ENCODE data around the gene ANO8. TPM values are rescaled to one million over a fixed set of nuclear protein-coding genes. Genes with fewer than 3 reads are reported as not detected.

Gene ANO8
- total RNA-seq, 1 experiment from 2014 or later = 18.6 TPM

DNA sequence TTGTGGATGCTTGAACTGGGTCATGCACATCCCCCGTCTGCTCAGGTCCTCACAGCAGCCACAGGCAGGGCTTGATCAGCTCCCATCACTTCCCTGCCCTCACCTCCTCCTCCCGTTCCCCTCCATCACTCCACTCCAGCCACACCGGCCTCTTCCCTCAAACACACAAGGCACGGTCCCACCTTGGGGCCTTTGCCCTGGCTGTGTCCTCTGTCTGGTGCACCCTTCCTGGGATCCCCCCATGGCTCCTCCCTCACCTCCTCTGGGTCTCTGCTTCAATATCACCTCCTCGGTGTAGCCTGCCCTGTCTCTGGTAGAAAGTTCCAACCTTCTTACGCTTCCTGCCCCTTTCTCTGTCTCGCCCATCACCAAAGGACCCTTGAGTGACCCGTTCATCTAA, 18.7 kb upstream of the ANO8 start:
- Histone ChIP-seq H3K4me1 (ENCODE audit: insufficient read depth, low read length, poor library complexity, severe bottlenecking) (no peaks in the 10 kb centered on the region), H3K36me3 (ENCODE audit: insufficient read depth, low read length, poor library complexity, severe bottlenecking) (no peaks in the 10 kb centered on the region), H3K27me3 (replicated peaks; ENCODE audit: insufficient read depth, low read depth, low read length, poor library complexity) (no peaks in the 10 kb centered on the region), H3K27ac (ENCODE audit: low read depth, low read length, poor library complexity, severe bottlenecking) (no peak overlapping the region), H3K9me3 (ENCODE audit: low read depth, low read length, poor library complexity, severe bottlenecking) (no peaks in the 10 kb centered on the region), H3K4me3 (ENCODE audit: low read depth, low read length, poor library complexity, severe bottlenecking) (no peak overlapping the region)
- intact Hi-C loops (cut with micrococcal nuclease; ENCODE audit: unreplicated experiment) = no loop called here
- ChIA-PET POLR2A (ENCODE audit: low non-redundant PET) (no interaction called here), CTCF (interaction anchor here (0.6 kb wide), 1 partner anchor 11 kb away, joined by 3 read pairs; no protein-coding TSS in a partner anchor)
- no peak for TF ChIP-seq EZH2 (IDR thresholded peaks at IDR 0.05; ENCODE audit: borderline replicate concordance, low read depth, low read length, poor library complexity, severe bottlenecking)
- TF ChIP-seq, protein P1, sequence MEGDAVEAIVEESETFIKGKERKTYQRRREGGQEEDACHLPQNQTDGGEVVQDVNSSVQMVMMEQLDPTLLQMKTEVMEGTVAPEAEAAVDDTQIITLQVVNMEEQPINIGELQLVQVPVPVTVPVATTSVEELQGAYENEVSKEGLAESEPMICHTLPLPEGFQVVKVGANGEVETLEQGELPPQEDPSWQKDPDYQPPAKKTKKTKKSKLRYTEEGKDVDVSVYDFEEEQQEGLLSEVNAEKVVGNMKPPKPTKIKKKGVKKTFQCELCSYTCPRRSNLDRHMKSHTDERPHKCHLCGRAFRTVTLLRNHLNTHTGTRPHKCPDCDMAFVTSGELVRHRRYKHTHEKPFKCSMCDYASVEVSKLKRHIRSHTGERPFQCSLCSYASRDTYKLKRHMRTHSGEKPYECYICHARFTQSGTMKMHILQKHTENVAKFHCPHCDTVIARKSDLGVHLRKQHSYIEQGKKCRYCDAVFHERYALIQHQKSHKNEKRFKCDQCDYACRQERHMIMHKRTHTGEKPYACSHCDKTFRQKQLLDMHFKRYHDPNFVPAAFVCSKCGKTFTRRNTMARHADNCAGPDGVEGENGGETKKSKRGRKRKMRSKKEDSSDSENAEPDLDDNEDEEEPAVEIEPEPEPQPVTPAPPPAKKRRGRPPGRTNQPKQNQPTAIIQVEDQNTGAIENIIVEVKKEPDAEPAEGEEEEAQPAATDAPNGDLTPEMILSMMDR (conservative IDR thresholded peaks at IDR 0.05; ENCODE audit: low read depth, low read length) = no peak
- DNase-seq (ENCODE audit: low spot score) = no peak
- BruUV-seq (replicated peaks) = no TSS peak

DNA sequence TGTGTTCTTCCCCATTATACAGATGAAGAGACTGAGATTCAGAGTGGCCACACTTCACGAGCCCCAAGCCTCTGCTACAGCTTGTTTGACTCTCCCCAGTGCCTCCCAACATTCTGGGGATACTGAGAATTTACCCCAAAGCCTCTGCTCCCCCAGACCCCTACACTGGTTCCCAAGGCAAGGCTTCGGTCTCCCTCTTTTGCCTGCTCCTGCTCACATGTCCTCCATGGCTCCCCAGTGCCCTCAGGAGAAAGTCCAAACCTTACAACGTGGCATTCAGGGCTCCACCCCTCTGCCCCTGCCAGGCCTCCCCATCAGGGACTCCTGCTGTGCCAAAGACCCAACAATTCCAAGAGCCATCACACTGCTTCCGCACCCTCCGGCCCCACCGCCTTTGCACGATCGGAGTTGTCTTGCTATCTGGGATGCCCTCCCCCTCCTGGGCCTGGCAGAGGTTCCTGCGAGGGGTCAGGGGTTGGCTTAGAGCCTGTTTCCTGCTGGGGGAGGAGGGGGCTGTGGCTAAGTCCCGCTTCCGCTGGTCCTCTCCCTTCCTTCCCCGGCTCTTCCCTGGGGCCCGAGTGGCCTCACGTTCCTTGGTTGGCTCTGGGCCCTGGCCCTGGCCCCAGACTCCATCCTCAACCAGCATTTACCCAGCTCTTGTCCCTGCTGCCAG, 18.1 kb upstream of the ANO8 start:
- TF ChIP-seq, protein P1 (conservative IDR thresholded peaks at IDR 0.05; ENCODE audit: low read depth, low read length) = no peak
- TF ChIP-seq EZH2 (IDR thresholded peaks at IDR 0.05; ENCODE audit: borderline replicate concordance, low read depth, low read length, poor library complexity, severe bottlenecking) = no peak

DNA sequence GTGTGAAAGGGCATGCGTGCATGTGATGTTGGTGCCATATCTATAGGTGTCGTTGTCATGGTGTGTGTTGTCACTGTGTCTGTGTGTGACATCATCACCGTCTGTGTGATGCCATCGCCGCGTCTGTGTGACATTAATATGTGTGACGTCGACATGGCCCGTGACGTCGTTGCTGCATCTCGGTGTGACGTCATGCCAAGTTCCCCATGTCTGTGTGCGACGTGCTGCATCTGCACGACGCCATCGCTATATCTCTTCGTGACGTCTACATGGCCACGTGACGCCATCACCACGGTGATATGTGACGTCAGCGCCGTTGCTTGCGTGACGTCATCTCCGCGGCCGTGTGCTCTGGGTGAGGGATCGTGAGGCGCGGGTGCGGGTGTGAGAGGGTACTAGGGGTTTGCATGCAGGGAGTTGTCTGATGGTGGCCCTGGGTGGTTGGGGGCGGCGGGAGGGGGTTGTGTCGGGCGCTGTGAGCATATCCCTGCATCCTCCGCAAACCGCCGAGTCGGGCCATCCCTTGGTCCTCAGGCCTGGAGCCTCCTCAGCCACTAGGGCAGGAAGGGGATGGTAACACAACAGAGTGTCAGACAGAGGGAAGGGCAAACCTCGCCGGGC, 17.3 kb upstream of the ANO8 start:
- H3K27ac ChIP-seq (ENCODE audit: low read depth, low read length, poor library complexity, severe bottlenecking) = no peak overlapping the region
- no peak for DNase-seq (ENCODE audit: low spot score)
- intact Hi-C loops (cut with micrococcal nuclease; ENCODE audit: unreplicated experiment) = no loop called here
- POLR2A ChIA-PET (ENCODE audit: low non-redundant PET) = no interaction called here
- TF ChIP-seq EZH2 (IDR thresholded peaks at IDR 0.05; ENCODE audit: borderline replicate concordance, low read depth, low read length, poor library complexity, severe bottlenecking) = no peak
- TF ChIP-seq, protein P1 (conservative IDR thresholded peaks at IDR 0.05; ENCODE audit: low read depth, low read length) = no peak
- H3K4me3 ChIP-seq (ENCODE audit: low read depth, low read length, poor library complexity, severe bottlenecking) = no peak overlapping the region
- CTCF ChIA-PET = no interaction called here
- H3K4me1 ChIP-seq (ENCODE audit: insufficient read depth, low read length, poor library complexity, severe bottlenecking) = no peaks in the 10 kb centered on the region
- BruUV-seq (replicated peaks) = no TSS peak
- no peaks in the 10 kb centered on the region for H3K36me3 ChIP-seq (ENCODE audit: insufficient read depth, low read length, poor library complexity, severe bottlenecking)
- no peaks in the 10 kb centered on the region for H3K27me3 ChIP-seq (replicated peaks; ENCODE audit: insufficient read depth, low read depth, low read length, poor library complexity)
- H3K9me3 ChIP-seq (ENCODE audit: low read depth, low read length, poor library complexity, severe bottlenecking) = no peaks in the 10 kb centered on the region

More for the DNA sequence above, 18.1 kb upstream of the ANO8 start:
- Histone ChIP-seq H3K9me3 (ENCODE audit: low read depth, low read length, poor library complexity, severe bottlenecking) (no peaks in the 10 kb centered on the region), H3K36me3 (ENCODE audit: insufficient read depth, low read length, poor library complexity, severe bottlenecking) (no peaks in the 10 kb centered on the region), H3K27ac (ENCODE audit: low read depth, low read length, poor library complexity, severe bottlenecking) (no peak overlapping the region), H3K4me3 (ENCODE audit: low read depth, low read length, poor library complexity, severe bottlenecking) (no peak overlapping the region), H3K4me1 (ENCODE audit: insufficient read depth, low read length, poor library complexity, severe bottlenecking) (no peaks in the 10 kb centered on the region), H3K27me3 (replicated peaks; ENCODE audit: insufficient read depth, low read depth, low read length, poor library complexity) (no peaks in the 10 kb centered on the region)
- DNase-seq (ENCODE audit: low spot score) = no peak
- BruUV-seq (replicated peaks) = no TSS peak
- intact Hi-C loops (cut with micrococcal nuclease; ENCODE audit: unreplicated experiment) = no loop called here
- POLR2A ChIA-PET (ENCODE audit: low non-redundant PET) = no interaction called here
- CTCF ChIA-PET = interaction anchor here (0.6 kb wide), 1 partner anchor 10 kb away, joined by 3 read pairs; no protein-coding TSS in a partner anchor
